ENCODE data around the gene STK32C.
A peak's percentile ranks its signal among the peaks of the same experiment; 100 is the strongest.
"Not testable (repeated sequence)": the region's sequence is repeated elsewhere in the genome, so short reads cannot be mapped to it uniquely, and the experiment has no call there.

The STK32C gene

DNA sequence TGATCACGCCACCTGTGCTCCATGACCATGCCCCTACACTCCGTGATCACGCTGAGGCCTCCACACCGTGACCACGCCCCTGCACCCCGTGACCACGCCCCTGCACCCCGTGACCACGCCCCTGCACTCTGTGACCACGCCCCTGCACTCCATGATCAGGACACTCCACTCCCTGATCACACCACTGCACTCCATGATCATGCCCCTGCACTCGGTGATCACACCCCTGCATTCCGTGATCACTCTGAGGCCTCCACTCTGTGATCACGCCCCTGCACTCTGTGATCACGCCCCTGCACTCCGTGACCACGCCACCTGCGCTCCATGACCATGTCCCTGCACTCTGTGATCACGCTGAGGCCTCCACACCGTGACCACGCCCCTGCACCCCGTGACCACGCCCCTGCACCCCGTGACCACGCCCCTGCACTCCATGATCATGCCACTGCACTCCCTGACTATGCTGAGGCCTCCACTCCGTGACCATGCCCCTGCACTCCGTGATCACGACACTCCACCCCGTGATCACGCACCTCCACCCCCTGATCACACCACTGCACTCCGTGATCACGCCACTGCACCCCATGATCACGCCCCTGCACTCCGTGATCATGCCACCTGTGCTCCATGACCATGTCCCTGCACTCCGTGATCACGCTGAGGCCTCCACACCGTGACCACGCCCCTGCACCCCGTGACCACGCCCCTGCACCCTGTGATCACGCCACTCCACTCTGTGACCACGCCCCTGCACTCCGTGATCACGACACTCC, 27.7 kb downstream of the STK32C start:
- DNase-seq = no peak

DNA sequence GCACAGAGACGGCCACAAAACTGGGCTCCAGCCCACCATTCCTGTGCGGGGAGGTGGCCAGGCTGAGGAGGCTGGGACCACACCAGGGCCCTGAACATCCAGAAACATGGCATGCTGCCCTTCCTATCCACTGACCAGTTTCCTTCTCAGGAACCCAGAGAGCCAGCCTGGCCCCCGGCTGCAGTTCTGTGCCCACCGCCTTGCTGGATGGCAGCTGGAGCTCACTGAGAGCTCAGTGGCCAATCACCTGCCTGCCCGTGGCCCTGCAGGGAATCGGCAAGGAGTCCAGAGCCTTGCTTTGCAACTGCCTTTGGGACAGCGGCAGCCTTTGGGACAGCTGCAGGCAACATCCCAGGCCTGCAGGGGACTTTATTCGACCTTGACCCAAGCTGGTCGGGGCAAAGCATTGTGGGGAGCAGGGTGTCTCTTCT, 30.4 kb downstream of the STK32C start:
- DNase-seq = no peak

DNA sequence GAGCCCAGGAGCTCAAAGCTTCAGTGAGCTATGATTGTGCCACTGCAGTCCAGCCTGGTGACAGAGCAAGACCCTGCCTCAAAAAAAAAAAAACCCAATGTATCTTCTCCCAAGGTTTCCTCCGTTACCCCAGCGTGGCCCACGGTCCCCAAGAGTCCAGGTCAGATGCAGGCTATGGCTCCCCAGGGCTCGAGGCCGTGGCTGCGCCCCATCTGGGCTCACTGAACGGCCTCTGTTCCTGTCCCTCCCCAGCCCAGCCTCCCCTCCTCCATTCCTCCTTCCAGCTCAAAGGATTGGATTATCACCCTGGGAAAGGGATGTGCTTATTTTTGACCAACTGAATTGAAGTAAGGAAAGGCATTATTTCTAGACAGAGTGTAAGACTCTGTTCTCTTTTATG, 31.0 kb downstream of the STK32C start:
- DNase-seq = no peak

DNA sequence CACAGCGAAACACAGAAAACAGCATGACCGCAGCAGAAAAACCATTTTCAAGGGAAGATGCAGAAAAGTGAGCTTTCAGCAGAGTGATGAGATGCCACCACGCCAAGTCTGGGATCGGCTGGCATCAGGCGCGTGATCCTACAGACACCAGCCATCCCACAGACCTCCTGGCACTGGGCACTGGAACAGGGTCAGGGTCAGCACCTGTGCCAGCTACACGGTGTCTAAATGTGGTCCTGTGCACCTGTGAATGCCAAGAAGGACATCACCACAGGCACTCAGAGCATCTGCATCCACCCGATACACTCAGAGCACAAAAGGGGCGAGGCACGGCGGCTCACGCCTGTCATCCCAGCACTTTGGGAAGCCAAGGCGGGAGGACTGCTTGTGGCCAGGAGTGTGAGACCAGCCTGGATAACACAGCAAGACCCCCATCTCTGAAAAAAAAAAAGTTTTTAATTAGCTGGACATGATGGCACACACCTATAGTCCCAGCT, 31.5 kb downstream of the STK32C start:
- no peak for DNase-seq

DNA sequence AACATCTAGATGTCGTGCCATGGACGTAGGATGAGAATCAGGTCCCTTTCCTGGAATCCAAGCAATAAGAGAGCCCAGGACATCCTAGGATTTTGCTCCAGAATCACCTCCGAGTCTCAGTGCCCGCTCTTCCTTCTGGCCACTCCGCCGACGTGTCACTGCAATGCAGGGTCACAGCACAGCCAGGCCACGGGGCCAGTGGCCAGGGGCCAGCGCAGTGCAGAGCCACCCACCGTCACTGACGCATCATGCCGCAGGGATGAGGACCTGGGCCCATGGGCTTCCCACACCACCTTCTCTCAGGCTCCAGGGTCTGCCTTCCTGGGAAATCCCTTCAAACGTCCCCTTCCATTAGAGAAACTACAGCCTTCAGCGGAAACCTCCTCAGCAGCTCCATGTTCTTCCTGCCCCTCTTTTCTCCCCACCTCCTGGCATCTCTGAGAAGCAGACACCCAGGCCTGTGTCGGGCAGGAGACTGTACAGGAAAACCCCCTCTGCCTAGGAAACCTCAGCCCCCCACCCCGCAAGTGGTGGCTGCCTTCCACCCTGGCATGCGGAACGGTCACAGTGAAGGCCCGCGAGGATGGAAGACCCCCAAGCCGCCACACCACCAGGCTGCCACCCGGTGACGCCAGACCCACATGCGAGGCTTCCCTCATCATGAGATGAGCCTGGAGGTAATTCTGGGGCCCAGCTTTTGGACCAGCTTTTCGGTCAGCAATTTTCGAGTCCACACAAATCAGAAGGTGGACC, 32.1 kb downstream of the STK32C start:
- no peak for DNase-seq

DNA sequence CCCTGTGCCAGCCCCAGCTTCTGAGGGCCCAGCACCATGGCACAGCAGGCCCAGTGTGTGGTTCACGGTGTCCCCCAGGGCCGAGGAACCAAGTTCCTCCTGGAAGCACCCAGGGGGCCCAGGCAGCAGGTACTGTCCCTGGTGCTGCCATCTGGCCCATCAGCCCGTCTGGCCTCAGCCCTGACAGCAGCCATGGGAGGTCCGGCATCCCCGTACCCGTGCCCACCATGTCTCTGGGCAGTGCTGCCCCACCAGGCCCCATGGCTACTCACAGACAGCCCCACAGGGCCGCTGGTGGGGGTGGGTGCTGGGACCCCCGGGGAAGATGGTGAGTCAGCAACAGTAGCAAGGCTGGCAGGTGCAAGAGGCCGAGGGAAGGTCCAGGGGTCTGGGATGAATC, 32.8 kb downstream of the STK32C start:
- DNase-seq = no peak

DNA sequence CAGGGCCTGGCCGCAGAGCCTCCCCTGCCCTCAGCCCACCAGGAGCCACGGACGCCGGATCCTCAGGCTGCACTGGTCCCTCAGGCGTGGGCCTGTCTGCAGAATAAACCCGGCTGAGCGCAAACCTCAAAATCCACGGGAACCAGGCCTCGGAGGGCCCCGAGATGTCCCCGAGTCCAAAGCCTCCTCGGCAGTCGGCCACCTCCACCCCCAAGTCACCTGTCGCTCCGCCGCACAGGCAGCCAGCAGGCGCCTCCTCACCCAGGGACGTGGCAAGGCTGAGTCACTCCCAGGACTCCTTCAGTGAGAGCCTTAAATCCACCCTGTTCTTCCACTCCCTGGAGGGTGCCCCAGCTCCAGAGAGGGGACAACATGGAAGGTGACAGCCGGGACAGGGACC, 33.2 kb downstream of the STK32C start:
- DNase-seq = no peak

DNA sequence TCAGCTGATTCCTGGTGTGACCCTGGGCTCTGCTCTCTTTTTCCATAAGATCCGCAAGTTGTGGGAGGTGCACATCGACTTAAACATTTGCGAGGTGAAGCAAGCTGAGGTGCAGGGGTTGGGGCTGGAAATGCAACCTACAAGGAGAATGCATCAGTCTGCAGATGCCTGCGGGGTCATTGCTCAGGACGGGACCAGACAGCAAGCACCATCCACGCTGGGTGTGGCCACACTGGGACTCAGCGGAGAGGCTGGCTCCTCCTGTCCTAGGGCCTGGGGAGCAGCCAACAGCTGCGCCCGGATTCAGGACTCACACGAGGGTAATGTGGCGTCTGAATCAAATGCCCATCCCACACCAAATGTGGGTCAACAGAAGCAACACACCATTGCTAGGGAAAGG, 33.8 kb downstream of the STK32C start:
- no peak for DNase-seq

DNA sequence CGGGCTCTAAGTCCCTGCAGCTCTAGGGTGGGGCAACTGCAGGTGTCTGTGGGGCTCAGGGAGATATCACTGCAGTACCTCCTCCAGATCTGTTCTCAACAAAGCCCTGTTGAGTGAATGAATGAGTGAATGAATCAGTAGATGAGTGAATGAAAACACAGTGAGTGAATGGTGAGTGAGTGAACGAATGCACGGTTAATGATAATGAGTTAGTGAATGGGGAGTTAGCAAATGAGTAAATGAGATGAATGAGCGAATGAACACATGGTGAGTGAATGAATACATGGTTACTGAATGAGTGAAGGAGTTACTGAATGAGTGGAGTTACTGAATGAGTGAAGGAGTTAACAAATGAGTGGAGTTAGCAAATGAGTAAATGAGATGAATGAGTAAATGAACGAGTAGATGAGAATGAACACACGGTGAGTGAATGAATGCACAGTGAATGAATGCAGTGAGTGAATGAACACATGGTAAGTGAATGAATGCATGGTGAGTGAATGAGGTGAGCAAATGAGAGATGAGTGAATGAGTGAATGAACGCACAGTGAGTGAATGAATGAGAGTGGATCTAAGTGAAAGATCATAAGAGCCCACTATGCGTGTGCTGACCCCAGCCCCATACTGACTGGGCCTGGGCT, 34.3 kb downstream of the STK32C start:
- DNase-seq = no peak

DNA sequence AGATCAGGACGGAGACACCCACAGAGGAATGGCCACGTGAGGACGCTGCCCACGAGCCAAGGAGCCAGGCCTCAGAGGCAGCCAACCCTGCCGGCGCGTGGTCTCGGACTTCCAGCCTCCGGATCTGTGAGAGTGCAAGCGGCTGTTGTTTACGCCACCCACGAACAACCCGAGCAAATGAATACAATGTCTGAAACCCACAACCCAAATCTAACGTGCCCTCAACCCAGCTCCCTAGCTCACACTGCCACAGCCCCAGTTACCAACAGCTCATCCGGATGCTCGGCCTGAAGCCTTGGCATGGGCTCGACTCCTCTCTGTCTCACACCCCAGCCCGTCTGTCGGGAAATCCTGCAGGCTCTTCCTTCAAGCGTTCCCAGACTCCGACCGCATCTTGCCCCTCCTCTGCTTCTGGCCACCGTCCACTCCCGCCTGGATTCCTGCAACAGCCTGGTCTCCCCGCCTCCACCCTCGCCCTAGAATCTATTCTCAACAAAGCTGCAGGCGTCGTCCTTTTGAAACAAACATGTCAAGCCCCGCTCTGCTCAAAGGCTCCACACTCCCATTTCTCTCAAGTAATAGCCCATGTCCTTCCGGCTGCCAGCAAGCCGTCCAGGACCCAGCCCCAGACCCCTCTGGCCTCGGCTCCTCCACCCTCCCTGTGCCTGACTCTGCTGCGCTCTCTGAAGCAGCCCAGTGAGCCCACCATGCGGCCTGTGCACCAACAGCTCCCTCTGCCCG, 35.3 kb downstream of the STK32C start:
- no peak for DNase-seq

DNA sequence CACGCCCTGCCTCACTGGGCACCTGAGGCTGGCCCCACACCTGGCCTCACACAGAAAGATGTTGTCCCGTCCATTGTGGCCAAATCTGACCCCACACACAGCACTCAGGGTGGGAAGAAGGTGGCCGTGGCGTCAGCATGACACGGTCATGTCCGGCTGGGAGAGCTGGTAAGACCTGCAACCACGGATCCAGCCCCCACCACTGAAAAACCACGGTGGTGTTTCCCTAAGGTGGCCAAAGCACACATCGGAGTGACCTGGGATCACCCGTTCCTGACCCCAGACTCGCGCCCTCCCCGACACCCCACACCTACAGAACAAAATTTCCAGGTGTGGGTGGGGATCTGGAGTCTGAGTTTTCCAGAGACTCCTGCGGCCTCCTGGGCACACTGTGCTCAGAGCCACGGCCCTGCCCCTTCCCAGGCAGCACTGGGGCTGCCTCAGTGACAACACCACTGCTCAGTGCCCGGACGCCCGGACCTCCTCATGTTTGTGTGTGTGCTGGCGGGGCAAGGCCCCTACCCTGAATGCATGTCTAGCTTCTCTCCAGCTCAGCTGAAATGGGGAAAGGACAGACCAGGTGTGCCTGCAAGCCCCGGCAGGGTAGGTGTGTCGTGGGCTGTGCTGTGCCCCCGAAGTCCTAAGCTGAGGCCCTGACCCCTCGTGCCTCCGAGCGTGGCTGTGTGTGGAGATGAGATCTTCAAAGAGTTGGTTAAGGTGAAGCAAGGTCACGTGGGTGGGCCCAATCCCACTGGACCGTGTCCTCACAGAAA, 36.1 kb downstream of the STK32C start:
- no peak for DNase-seq

DNA sequence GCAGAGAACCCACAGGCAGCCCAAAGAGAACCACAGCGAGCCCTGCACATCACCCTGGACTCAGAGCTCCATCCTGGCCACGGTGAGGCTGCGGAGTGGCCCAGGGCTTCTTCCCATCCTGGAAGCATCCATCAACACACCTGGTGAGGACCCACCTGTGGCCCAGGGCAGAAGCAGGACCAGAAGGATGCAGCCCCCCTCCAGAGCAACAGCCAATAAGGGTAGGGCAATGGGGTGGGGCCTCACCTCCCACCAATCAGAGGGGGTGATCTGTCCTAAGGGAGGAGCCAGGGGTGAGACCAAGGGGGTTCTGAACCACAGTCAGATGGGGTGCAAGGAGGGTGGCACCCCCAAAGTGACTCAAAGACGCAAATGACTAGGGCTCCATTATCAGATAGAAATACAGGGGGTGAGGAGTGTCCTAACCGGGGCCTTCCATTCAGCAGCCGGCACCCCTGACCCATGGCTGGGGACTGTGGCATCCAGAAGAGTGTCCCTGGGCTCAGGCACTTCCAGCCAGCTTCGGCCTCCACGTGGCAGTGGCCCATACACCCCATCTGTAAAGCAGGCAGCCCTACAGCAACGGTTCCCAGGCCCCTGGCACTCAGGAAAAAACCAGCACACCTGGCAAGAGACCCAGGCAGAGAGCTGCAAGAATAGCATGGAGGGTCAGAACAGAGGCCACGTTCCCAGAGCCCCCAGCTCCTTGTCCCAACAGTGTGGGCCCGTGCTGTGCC, 36.9 kb downstream of the STK32C start:
- no peak for DNase-seq

DNA sequence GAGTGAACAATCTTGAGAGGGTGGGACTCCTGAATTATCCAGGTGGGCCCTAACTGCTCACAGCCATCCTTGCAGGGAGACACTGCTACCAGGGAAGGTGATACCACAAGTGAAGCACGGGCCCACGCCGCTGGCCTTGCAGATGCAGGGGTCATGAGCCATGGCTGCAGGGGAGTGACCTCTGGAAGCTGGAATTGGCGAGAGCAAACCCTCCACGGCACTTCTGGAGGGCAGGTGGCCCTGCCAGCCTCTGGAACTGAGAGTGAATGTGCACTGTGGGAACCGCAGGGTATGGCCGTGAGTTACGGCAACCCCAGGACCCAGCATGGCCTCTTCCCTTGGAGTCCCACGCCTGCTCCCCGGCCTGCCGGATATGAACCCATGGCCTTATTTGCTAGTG, 37.5 kb downstream of the STK32C start:
- DNase-seq = no peak

DNA sequence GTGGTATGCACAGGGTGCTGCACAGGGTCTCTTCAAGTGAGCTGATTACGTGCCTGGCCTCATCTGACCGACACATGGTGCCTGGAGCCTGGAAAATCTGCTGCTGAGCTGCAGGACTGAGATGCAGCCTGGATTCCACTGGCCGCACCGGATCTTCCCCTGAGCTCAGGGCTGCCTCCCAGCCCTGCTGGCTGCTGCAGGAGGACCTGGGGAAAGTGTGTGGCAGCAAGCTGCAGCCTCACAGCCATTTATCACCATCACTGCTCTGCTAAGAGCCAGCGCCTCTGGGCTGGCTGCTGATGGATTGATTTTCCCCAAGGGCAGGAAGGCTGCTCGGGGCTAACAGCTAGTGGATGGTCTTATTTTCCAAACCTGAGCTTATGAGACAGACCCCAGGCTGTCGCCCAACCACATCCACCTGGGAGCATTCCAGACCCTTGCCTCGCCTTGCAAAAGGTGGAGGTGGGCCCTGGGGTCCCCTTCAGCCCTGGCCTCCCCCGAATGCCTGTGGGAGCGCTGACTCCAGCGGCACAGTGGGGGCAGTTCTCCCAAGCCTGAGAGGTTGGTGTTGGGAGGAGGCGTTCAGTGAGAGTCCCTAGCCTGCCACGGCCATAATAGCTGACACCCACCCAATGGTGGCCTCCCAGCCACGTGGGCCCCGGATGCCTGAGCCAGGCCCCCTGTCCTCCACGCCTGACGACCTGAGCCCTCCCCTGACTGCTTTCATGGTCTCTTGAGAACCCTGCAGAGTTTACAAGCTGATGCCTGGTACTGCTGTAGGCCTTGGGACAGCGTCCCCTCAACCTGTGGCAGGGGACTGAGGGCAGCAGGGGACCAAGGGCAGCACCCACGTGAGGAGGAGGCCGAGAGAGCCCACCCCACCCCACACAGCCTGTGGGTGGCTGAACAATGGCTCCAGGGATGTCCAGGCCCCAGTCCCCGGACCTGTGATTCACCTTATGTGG, 38.2 kb downstream of the STK32C start:
- DNase-seq = no peak

DNA sequence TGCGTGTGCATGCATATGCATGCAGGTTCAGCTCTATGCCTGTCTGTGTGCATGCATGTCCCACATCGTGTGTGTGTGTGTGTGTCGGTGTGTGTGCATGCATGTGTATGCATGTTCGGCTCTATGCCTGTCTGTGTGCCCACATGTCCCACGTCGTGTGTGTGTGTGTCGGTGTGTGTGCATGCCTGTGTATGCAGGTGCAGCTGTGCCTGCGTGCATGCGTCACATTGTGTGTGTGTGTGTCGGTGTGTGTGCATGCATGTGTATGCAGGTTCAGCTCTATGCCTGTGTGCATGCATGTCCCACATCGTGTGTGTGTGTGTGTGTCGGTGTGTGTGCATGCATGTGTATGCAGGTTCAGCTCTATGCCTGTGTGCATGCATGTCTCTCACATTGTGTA, 39.8 kb downstream of the STK32C start:
- DNase-seq = not testable (repeated sequence)

DNA sequence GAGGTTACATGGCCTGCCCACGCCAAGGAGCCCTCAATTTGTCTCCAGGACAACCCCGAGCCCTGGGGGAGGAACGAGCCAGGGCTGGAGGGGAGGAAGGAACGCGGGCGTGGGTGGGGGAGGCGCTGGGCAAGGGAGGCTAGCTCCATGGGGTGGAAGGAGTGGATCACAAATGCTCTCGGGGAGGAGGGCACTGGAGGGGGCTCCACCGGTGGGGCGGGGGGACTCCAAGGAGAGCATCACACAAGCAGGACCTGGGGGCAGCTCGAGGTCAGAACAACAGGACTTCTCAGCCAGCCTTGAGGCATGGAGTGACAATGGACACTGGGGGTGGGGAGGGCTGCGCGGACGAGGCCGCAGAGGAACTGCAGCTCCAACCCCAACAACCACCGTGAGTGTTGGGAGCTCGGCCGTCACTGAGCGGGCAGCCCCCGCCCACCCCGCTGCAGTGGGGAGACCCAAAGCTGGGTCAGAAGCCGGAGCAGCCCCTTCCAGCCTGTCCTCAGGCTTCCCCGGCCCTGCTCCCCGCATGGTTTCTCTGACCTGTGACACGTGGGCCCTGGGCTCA, 41.1 kb downstream of the STK32C start:
- DNase-seq = no peak

DNA sequence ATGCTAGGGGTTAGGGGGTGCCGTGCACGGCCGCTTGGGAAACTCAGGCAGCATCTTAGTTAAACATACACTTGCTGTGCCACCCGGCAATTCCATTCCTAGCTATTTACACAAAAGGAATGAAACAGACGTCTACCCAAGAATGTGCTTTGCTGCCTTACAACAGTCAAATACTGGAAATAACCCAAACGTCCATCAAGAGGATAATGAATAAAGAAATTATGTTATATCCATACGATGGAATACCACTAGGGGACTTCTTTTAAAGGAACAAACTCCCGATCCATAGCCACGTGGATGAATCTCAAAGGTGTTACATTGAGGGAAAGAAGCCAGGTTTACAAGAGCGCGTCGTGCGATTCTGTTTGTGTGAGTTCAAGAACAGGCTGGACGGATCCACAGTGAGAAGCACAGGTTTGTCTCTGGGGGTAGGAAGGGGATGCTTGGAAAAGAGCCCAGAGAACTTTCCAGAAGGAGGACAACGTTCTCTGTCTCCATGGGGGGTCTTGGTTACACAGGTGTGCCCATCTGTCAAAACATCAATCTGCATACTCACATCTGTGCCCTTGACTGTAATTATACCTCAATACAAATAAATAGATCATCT, 41.8 kb downstream of the STK32C start:
- peak; percentile 41 for DNase-seq

DNA sequence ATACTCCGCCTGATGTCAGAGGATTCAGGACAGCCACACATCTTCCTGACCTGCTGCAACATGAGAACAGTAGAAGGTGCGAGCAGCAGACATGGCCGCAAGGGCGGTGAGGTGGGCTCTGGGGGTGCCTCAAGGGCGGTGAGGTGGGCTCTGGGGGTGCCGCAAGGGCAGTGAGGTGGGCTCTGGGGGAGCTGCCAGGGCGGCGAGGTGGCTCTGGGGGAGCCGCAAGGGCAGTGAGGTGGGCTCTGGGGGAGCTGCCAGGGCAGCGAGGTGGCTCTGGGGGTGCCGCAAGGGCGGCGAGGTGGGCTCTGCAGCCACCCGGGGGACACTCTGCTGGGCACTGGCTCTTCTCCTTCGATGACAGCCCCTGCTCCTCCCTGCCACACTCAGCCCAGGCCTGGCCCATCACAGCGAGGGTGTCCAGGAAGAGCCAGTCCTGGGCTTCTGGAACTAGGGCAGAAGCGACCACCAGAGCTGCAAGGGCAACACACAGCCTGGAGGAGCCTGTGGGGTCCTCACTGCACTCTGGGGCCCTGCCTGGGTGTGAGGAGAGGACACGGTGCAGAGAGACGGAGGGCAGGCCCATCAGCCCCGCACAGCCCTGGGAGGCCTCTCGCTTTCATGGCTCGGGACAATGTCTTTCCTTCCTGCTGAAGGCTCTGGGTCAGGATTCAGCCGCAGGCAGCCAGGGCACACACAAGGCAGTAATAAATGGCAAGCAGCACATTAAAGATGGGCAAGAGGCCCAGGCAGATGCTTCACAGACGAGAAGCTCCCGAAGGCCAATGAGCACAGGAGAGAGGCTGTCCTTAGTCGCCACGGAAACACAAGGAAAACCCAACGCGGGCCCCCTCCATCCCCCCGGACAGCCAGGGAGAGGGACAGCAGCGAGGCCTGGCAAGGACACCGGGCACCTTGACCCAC, 42.5 kb downstream of the STK32C start:
- DNase-seq = peak; percentile 31

All from DMS79 treated with DMSO at 0.1 percent for 48 hours (cell line).